22Rv1 (cell line): Measurements from ENCODE around the gene TEX52.

ENCODE experiments used
- ZFX ChIP-seq: fragments of 450-650 bp; IDR thresholded peaks from 2 replicates; pipeline ENCODE4 v1.6.1; 2017; ENCODE audit warnings: antibody characterized with exemption, borderline replicate concordance
- TF ChIP-seq, protein P1 (sequence below): fragments of 450-650 bp; IDR thresholded peaks from 2 replicates; pipeline ENCODE4 v1.5.1; 2017; ENCODE audit warnings: mild to moderate bottlenecking

DNA sequence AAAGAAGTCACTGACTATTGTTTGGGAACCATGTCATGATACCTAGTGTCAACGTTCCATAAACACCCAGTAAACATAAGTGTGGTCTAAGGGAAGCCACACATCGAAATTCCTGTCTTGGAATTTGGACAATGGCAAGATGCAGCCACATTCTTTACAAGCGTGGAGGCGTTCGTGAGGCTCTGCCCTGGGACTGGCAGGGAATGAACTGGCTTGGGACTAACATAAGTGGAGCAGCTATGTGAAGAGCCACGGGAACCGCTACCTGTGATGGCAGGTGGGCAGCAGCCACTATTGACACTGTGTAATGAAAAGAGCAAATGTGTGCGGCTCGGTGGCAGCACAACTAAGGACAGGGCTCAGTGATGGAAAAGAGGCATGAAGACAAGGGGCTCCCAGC lies 12.1 kb downstream of the TEX52 start:
- TF ChIP-seq, protein P1, sequence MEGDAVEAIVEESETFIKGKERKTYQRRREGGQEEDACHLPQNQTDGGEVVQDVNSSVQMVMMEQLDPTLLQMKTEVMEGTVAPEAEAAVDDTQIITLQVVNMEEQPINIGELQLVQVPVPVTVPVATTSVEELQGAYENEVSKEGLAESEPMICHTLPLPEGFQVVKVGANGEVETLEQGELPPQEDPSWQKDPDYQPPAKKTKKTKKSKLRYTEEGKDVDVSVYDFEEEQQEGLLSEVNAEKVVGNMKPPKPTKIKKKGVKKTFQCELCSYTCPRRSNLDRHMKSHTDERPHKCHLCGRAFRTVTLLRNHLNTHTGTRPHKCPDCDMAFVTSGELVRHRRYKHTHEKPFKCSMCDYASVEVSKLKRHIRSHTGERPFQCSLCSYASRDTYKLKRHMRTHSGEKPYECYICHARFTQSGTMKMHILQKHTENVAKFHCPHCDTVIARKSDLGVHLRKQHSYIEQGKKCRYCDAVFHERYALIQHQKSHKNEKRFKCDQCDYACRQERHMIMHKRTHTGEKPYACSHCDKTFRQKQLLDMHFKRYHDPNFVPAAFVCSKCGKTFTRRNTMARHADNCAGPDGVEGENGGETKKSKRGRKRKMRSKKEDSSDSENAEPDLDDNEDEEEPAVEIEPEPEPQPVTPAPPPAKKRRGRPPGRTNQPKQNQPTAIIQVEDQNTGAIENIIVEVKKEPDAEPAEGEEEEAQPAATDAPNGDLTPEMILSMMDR = no peak
- no peak for TF ChIP-seq ZFX
